Ectodermal cell (in vitro differentiated cells): ENCODE results near the gene TTC38.
"Not testable (repeated sequence)": the region's sequence is repeated elsewhere in the genome, so short reads cannot be mapped to it uniquely, and the experiment has no call there.

Source experiments
- H3K27ac ChIP-seq: 2 replicates; pipeline ENCODE4 v1.7.0; 2013; ENCODE audit warnings: mild to moderate bottlenecking, low read depth, low read length; ENCODE audit not compliant: insufficient read depth, poor library complexity, severe bottlenecking
- H3K27me3 ChIP-seq: 2 replicates; pipeline ENCODE4 v1.7.0; 2013; ENCODE audit warnings: mild to moderate bottlenecking, low read length; ENCODE audit not compliant: insufficient read depth, control insufficient read depth, poor library complexity, severe bottlenecking
- H3K36me3 ChIP-seq: one replicate; pipeline ENCODE4 v1.7.0; 2013; ENCODE audit warnings: low read length; ENCODE audit not compliant: control insufficient read depth, insufficient read depth
- H3K4me1 ChIP-seq: one replicate; pipeline ENCODE4 v1.7.0; 2013; ENCODE audit warnings: low read length; ENCODE audit not compliant: control insufficient read depth, insufficient read depth
- H3K4me3 ChIP-seq: 2 replicates; pipeline ENCODE4 v1.7.0; 2013; ENCODE audit warnings: low read depth, low read length, control low read depth; ENCODE audit not compliant: insufficient read depth
- H3K9me3 ChIP-seq: 2 replicates; pipeline ENCODE4 v1.7.0; 2013; ENCODE audit warnings: mild to moderate bottlenecking, low read length, moderate library complexity; ENCODE audit not compliant: control insufficient read depth
- WGBS, 2 experiments: methylation state at CpG; one replicate each; pipeline ENCODE4 v1.1.7; 2013; ENCODE audit warnings: missing lambda C conversion rate in 2 of 2; 5-methylcytosine and 5-hydroxymethylcytosine counted together

Gene TTC38

DNA sequence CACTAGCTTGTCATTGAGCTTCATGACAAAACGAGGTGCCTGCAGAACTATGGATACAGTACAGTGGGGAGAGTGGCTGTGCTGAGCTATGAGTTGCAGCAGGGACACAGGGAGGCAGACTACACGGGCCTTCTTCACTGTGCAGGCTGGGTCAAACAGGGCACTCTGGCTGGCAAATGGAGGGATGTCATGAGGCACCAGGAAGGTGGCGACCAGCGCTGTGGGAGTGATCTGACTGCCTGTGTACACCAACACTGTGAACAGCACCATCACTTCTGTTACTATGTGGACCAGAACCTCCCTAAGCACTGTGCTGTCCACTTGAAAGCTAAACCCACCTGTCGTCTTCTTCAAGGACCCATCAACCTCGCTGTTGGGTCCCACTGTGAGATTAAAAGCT, 7.8 kb upstream of the TTC38 start:
- WGBS, 2 experiments: 78% methylated on average over 6 of the region's 6 CpGs
- Histone ChIP-seq H3K4me1 (no peaks in the 10 kb centered on the region), H3K4me3 (no peak overlapping the region), H3K36me3 (no peaks in the 10 kb centered on the region), H3K27ac (no peak overlapping the region), H3K27me3 (peaks cover 79% of the 10 kb centered on the region), H3K9me3 (peaks cover 3% of the 10 kb centered on the region)

DNA sequence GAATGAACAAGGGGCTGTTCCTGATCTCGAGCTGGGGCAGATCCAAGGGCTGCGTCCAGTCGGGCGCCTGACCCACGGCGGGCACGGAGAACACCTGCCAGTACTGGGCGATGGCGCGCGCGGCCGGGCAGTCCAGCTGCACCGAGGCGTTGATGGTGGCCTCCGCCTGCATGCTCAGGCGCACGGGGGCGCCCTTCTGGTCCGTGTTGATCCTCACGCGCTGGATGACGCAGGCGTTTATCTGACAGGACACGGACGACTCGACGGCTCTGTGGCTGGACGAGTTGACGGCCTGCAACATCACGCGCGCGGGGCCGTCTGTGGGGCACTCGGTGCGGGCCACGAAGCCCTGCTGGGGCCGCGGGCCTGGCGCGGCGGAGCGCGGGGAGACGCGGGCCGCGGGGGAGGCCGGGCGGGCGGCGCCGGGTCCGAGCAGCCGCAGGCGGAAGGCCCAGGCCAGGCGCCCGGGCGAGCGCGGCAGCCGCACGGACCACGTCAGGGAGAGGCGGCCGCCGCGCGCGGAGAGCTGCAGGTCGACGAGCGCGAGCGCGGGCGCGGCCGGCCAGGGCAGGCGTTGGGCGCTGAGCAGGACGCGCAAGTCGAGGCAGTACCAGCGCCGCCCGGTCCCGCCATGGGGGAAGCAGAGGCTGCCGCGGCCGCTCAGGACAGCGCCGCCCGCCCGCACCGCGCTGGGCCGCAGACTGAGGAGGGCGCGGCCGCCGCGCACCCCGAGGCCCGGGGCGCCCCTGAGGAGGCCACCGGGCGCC, 5.2 kb upstream of the TTC38 start:
- H3K4me1 ChIP-seq: peaks cover 3% of the 10 kb centered on the region
- peaks cover 3% of the 10 kb centered on the region for H3K9me3 ChIP-seq
- no peak overlapping the region for H3K4me3 ChIP-seq
- H3K27me3 ChIP-seq: peaks cover 93% of the 10 kb centered on the region
- H3K27ac ChIP-seq: no peak overlapping the region
- WGBS, 2 experiments: 11 to 13% methylated on average over 109 of the region's 109 CpGs
- no peaks in the 10 kb centered on the region for H3K36me3 ChIP-seq

GRCh38 chr22:46263216-46263590, 4.6 kb upstream of the TTC38 start, which contains the start of gene PKDREJ:
Gene PKDREJ (minus strand): TSS chr22:46263343. CDS start chr22:46263322, 21 bp downstream.
- no peak within 1 kb of the TSS for H3K4me3 ChIP-seq
- WGBS, 2 experiments: 59% methylated on average over 30 of the region's 30 CpGs
- H3K27ac ChIP-seq: no peak within 1 kb of the TSS
- no peaks in the 10 kb centered on the region for H3K36me3 ChIP-seq
- H3K9me3 ChIP-seq: peaks cover 3% of the 10 kb centered on the region
- H3K27me3 ChIP-seq: peaks cover 87% of the 10 kb centered on the region
- peaks cover 3% of the 10 kb centered on the region for H3K4me1 ChIP-seq

- H3K36me3 ChIP-seq, H3K27ac ChIP-seq, H3K4me3 ChIP-seq, H3K4me1 ChIP-seq, H3K9me3 ChIP-seq: not testable (repeated sequence)
- 79 to 91% methylated on average over 6 of the region's 6 CpGs for WGBS, 2 experiments
- H3K27me3 ChIP-seq: peaks cover 74% of the 10 kb centered on the region
Observed at GRCh38 chr22:46264520-46264919, 3.3 kb upstream of the TTC38 start.

DNA sequence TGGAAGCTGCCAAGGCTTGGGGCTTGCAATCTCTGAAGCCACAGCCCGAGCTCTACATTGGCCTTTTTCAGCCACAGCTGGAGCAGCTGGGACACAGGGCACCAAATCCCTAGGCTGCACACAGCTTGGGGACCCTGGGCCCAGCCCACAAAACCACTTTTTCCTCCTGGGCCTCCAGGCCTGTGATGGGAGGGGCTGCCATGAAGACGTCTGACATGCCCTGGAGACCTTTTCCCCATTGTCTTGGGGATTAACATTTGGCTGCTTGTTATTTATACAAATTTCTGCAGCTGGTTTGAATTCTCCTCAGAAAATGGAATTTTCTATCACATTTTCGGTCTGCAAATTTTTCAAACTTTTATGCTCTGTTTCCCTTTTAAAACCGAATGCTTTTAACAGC, 2.2 kb upstream of the TTC38 start:
- H3K27me3 ChIP-seq: peaks cover 63% of the 10 kb centered on the region
- WGBS, 2 experiments: 83 to 85% methylated on average over 4 of the region's 4 CpGs

DNA sequence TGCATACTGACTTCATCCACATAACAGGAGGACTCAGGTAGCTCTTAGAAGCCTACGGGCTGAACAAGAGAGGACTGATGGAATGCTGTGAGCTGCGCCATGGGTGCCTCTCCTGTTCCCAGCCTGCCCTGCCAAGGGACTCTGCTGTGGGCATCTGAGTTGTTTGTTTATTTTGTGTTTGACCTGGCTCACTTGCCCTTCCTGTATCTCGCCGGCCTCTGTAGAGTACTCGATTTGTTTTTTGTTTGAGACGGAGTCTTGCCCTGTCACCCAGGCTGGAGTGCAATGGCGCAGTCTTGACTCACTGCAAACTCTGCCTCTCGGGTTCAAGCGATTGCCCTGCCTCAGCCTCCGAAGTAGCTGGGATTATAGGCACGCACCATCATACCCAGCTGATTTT, 1.8 kb downstream of the TTC38 start:
- peaks cover 3% of the 10 kb centered on the region for H3K4me1 ChIP-seq

More for the DNA sequence above, 2.2 kb upstream of the TTC38 start:
- not testable (repeated sequence) for H3K4me3 ChIP-seq, H3K4me1 ChIP-seq, H3K36me3 ChIP-seq, H3K27ac ChIP-seq, H3K9me3 ChIP-seq

DNA sequence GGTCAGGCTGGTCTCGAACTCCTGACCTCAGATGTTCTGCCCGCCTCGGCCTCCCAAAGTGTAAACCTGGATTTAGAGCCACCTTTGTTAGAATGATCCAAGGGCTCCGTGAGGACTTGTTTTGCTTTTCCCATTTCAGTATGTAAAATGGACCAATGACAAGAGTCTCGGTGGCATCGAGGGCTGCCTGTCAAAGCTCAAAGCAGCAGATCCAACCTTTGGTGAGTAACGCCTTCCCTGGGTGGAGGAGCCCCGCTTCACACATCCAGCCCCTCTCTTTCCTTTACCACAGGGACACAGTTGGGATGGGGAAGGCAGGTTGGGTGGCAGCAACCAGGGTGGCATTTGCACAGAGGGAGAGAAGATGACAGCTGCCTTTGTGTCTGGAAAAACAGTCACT, 4.4 kb downstream of the TTC38 start:
- Histone ChIP-seq H3K9me3 (no peaks in the 10 kb centered on the region), H3K36me3 (peaks cover 9% of the 10 kb centered on the region), H3K27ac (no peak overlapping the region), H3K4me1 (peaks cover 3% of the 10 kb centered on the region), H3K27me3 (peaks cover 4% of the 10 kb centered on the region), H3K4me3 (no peak overlapping the region)
- 94 to 96% methylated on average over 8 of the region's 8 CpGs for WGBS, 2 experiments

More for the DNA sequence above, 1.8 kb downstream of the TTC38 start:
- H3K9me3 ChIP-seq: no peaks in the 10 kb centered on the region
- H3K27me3 ChIP-seq: peaks cover 24% of the 10 kb centered on the region
- no peak overlapping the region for H3K4me3 ChIP-seq
- 90 to 94% methylated on average over 11 of the region's 11 CpGs for WGBS, 2 experiments
- H3K36me3 ChIP-seq: peaks cover 4% of the 10 kb centered on the region
- no peak overlapping the region for H3K27ac ChIP-seq

GRCh38 chr22:46272762-46273431, 5.1 kb downstream of the TTC38 start:
- H3K9me3 ChIP-seq: no peaks in the 10 kb centered on the region
- peaks cover 9% of the 10 kb centered on the region for H3K36me3 ChIP-seq
- H3K27ac ChIP-seq: no peak overlapping the region
- 94 to 95% methylated on average over 12 of the region's 12 CpGs for WGBS, 2 experiments
- no peaks in the 10 kb centered on the region for H3K27me3 ChIP-seq
- H3K4me3 ChIP-seq: no peak overlapping the region
- no peaks in the 10 kb centered on the region for H3K4me1 ChIP-seq

DNA sequence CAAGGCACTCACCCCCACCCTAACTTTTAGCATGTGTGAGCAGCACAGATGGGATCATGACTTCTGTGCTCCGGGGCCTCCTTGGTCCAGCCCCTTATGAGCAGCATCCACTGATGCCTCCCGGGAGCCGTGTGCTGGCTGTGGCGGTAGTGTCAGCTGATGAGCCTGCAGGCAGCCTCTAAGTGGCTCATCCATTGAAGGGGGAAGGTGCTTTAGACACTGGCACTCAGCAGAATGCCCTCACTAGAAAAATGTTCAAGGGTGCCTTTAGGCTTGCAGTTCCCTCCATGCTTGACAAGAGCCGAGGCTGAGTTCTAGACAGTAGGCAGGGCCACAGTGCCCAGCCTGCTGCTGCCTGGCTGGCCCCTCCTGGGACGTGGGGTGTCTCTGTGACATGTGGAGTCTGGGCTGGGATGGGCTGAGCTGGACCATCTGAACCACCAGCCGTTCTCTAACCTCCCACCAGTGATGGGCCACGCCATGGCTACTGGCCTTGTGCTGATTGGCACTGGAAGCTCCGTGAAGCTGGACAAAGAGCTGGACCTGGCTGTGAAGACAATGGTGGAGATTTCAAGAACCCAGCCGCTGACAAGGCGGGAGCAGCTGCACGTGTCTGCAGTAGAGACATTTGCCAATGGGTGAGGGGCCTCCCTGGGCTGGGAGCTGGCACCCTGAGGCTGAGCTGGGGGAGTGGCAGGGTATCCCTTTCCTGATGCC, 5.8 kb downstream of the TTC38 start:
- Histone ChIP-seq H3K4me3 (no peak overlapping the region), H3K4me1 (no peaks in the 10 kb centered on the region), H3K27ac (no peak overlapping the region), H3K36me3 (peaks cover 10% of the 10 kb centered on the region), H3K9me3 (no peaks in the 10 kb centered on the region), H3K27me3 (no peaks in the 10 kb centered on the region)
- WGBS, 2 experiments: 94 to 95% methylated on average over 12 of the region's 12 CpGs

GRCh38 chr22:46274381-46274780, 6.6 kb downstream of the TTC38 start:
- Histone ChIP-seq H3K9me3 (no peaks in the 10 kb centered on the region), H3K27ac (no peak overlapping the region), H3K4me3 (no peak overlapping the region), H3K4me1 (no peaks in the 10 kb centered on the region), H3K27me3 (no peaks in the 10 kb centered on the region), H3K36me3 (peaks cover 17% of the 10 kb centered on the region)
- 95% methylated on average over 8 of the region's 8 CpGs for WGBS, 2 experiments
